ENCODE results near the gene RABGGTA.

The RABGGTA gene

DNA sequence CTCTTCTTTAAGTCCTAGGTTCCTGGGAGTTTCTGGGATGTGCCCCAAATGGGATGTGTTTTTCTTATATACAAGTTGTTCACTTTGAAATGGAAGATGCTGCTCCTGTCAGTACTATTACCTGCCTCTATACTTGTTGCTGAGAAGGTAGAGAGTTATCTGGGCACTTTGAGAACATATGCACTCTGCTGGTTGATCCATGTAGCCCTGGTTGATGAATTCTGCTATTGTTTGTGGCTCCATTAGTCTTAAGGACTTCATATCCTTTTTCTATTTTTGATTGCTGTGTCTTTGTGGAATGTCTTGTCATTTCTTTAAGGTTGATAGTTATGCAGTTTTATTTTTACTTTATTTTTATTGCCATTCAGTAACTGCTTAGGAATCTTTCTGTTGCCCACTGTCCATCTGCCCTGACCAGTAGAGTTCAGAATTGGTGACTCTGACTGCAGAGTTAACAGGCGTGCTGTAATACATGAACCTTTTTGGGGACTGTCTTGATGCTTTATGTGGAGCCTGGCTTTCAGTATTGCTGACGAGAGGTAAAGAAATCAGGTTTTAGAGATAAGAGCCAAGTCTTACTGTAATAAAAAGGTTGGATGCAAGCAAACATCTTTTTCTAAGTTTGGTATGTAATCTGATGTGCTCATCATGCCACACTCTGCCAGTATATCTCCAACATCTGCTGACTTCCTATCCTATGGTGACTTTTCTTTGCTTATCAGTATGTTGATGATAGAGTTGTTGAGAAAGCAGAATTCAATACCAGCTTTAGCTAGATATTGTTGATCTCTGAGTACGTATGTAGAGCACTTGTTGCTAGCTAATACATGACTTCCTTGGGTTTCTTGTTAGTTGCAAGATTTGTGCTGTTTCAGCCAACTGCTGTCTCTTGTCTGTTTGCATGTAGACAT, 37.0 kb downstream of the RABGGTA start:
- TF ChIP-seq, protein P1, sequence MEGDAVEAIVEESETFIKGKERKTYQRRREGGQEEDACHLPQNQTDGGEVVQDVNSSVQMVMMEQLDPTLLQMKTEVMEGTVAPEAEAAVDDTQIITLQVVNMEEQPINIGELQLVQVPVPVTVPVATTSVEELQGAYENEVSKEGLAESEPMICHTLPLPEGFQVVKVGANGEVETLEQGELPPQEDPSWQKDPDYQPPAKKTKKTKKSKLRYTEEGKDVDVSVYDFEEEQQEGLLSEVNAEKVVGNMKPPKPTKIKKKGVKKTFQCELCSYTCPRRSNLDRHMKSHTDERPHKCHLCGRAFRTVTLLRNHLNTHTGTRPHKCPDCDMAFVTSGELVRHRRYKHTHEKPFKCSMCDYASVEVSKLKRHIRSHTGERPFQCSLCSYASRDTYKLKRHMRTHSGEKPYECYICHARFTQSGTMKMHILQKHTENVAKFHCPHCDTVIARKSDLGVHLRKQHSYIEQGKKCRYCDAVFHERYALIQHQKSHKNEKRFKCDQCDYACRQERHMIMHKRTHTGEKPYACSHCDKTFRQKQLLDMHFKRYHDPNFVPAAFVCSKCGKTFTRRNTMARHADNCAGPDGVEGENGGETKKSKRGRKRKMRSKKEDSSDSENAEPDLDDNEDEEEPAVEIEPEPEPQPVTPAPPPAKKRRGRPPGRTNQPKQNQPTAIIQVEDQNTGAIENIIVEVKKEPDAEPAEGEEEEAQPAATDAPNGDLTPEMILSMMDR (IDR thresholded peaks at IDR 0.05; ENCODE audit: unreplicated experiment in 3 of 3): no peak
- Mint-ChIP-seq H3K9me3 (no peaks in the 10 kb centered on the region), H3K27ac (peak overlapping the region; percentile 92 to 99 (median 97)), H3K36me3 (ENCODE audit: low read depth) (peaks cover 47% of the 10 kb centered on the region), H3K27me3 (ENCODE audit: low read depth) (no peaks in the 10 kb centered on the region), H3K4me3 (peak overlapping the region; percentile 90 to 98 (median 94)), H3K4me1 (peaks cover 35% of the 10 kb centered on the region)

DNA sequence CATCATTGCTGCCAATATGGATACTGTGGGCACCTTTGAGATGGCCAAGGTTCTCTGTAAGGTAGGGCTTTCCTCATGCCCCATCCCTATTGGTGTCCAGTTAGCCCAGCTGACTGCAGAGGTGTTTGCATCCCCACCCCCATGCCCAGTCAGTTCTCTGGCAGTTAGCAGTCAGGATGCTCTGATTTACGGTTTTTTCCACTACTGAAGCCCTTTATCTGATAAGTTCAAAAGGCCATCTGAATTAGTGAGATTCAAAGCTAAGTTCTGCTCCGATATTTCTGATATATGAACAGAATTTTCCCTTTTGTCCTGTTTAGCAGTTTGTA, 37.9 kb downstream of the RABGGTA start:
- TF ChIP-seq, protein P1 (IDR thresholded peaks at IDR 0.05; ENCODE audit: unreplicated experiment in 3 of 3): no peak
- peak overlapping the region; percentile 92 to 99 (median 97) for H3K27ac Mint-ChIP-seq
- no peaks in the 10 kb centered on the region for H3K27me3 Mint-ChIP-seq (ENCODE audit: low read depth)
- H3K9me3 Mint-ChIP-seq: no peaks in the 10 kb centered on the region
- H3K4me3 Mint-ChIP-seq: peak overlapping the region; percentile 90 to 98 (median 94)
- peaks cover 27% of the 10 kb centered on the region for H3K4me1 Mint-ChIP-seq
- H3K36me3 Mint-ChIP-seq (ENCODE audit: low read depth): peaks cover 40% of the 10 kb centered on the region

DNA sequence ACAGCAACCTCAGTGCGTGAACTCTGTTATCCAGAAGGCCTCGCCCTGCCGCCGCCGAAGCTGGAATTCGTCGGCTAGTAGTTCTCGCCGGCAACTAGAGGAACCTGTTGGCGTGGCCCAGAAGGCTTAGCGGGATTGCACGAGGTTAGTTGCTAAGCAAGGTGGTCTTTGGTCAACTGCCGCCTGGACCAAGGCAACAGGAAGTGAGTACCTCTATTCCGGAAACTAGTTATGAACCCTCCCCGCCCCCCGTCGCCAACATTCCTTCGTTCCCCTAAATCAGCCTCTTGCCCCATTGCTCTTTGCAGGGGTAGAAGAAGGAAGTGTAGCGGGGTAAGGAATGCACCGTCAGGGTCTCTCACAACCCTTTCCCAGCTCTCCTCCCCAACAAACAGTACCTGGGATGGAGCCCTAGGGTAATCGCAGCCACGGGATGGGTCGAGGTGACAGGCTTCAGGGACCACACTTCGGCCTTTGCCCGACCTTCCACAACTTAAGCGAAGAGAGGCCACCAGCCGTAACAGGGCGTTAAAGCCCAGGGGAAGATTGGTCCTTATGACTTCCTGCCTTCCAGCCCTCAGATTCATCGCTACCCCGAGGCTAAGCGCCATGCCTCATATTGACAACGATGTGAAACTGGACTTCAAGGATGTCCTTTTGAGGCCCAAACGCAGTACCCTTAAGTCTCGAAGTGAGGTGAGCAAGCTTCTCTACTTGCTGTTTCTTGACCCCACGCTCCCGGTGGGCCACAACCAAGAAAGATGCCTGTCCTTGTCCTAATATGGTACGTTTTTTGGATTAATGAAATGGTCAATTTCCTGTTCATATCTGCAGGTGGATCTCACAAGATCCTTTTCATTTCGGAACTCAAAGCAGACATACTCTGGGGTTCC, 38.5 kb downstream of the RABGGTA start, which contains the start of gene GMPR2:
Gene GMPR2 (plus strand): TSS at position 285 of the 893 bp plus-strand sequence. CDS start 325 bp downstream, at position 610.
- peaks cover 33% of the 10 kb centered on the region for H3K36me3 Mint-ChIP-seq (ENCODE audit: low read depth)
- H3K27me3 Mint-ChIP-seq (ENCODE audit: low read depth): no peaks in the 10 kb centered on the region
- TF ChIP-seq, protein P1 (IDR thresholded peaks at IDR 0.05; ENCODE audit: unreplicated experiment in 3 of 3): no peak
- peak within 1 kb of the TSS; percentile 90 to 98 (median 94) for H3K4me3 Mint-ChIP-seq
- no peaks in the 10 kb centered on the region for H3K9me3 Mint-ChIP-seq
- peak within 1 kb of the TSS; percentile 92 to 99 (median 97) for H3K27ac Mint-ChIP-seq
- peaks cover 27% of the 10 kb centered on the region for H3K4me1 Mint-ChIP-seq

DNA sequence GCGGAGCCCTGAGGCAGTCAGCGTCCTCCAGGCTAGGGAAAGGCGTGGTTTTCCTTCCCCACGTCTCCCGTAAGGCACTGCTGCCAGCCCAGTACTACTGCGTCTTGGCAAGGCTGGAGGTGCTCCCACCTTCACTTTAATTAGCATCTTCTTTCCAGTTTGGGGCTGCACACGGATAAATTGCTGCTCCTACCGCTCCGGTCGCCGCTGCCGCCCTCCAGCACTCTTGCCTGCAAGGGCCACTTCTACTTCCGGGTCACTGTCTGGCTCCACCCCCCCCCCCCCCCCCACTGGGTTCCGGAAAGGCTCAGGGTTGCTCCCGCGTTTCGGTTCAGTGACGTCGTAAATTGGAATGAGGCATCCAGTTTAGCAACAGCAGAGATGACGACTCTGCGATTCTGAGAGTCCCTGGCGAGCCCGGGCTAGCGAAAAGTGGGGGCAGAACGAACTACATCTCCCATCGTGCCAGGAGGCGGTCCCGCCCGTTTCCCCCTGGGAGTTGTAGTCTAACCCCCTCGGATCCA, 39.2 kb downstream of the RABGGTA start, which contains the start of gene NEDD8:
Gene NEDD8 (minus strand): TSS at position 247 of the 524 bp plus-strand sequence. CDS start 100 bp downstream, at position 147.
- Mint-ChIP-seq H3K27ac (peak within 1 kb of the TSS; percentile 92 to 99 (median 97)), H3K27me3 (ENCODE audit: low read depth) (no peaks in the 10 kb centered on the region), H3K4me1 (peaks cover 27% of the 10 kb centered on the region), H3K9me3 (no peaks in the 10 kb centered on the region), H3K4me3 (peak within 1 kb of the TSS; percentile 90 to 98 (median 94)), H3K36me3 (ENCODE audit: low read depth) (peaks cover 31% of the 10 kb centered on the region)
- TF ChIP-seq, protein P1 (IDR thresholded peaks at IDR 0.05; ENCODE audit: unreplicated experiment in 3 of 3): no peak

DNA sequence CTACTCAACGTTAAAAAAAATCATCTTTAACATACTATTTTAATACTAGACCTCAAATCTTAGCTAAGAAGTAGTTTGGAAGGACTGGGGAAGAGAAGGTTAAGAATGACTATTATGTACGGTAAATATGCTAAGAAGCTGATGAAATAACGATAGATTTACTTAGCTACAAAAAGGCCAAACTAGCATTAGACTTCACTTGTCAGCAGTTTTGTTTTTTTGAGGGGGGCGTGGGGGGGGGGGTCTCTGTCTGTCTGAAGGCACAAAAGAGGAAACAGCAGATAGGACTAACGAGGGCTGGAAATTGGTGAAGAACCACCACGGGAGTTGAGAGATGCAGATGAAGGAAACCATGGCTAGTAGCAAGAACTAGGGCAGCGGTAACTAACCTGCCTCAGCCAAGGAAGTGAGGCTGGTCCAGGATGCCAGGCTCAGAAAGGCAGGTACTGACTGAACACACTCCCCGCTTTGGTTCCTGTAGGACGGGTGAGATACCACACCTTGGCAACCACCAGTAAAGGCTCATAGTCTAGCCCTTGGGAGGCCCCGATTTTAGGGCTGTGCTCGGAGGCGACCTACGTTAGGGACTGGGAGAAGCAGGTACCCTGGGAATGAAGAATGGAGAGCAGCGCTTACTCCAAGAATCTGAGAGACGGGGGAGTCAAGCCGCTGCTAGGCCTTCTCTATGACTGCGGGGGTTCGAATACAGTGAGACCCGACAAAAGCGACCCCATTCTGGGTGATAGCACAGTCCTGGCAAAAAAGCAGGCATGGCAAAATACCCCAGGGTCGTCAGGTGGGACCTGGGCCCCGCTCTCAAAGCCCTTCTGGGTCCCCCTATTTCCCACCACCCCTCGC, 39.9 kb downstream of the RABGGTA start:
- no peaks in the 10 kb centered on the region for H3K9me3 Mint-ChIP-seq
- H3K36me3 Mint-ChIP-seq (ENCODE audit: low read depth): peaks cover 30% of the 10 kb centered on the region
- peak overlapping the region; percentile 92 to 99 (median 97) for H3K27ac Mint-ChIP-seq
- H3K4me1 Mint-ChIP-seq: peaks cover 27% of the 10 kb centered on the region
- H3K27me3 Mint-ChIP-seq (ENCODE audit: low read depth): no peaks in the 10 kb centered on the region
- peak overlapping the region; percentile 90 to 98 (median 94) for H3K4me3 Mint-ChIP-seq
- TF ChIP-seq, protein P1 (IDR thresholded peaks at IDR 0.05; ENCODE audit: unreplicated experiment in 3 of 3): no peak

All from nephron (organoid).